ENCODE data around the gene TIGD4. TPM values are rescaled to one million over a fixed set of nuclear protein-coding genes. Genes with fewer than 3 reads are reported as not detected.
"Not testable (repeated sequence)": the region's sequence is repeated elsewhere in the genome, so short reads cannot be mapped to it uniquely, and the experiment has no call there.

The TIGD4 gene
- total RNA-seq, 2 donors from 2014 or later = 2.1 to 2.9 TPM

DNA sequence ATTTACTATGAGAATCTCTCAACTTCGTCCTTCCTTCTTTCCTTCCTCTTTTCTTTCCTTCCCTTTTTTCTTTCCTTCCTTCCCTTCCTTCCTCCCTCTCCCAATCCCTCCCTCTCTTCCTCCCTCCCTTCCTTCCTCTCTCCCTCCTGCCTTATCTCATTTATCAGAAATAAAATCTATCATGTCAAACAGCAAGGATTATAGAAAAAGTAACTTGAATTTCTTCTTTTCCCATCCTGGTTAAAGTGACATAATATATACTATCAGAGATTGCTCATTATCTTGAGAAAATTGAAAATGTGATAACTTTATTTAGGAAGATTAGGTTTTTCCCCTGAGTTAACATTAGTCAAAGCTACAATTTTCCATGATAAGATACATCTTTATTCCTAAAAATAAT is 5.6 kb downstream of the TIGD4 start:
- Histone ChIP-seq H3K4me3 (ENCODE audit: low read length) (no peak overlapping the region), H3K27ac (ENCODE audit: low read depth, low read length) (no peak overlapping the region), H3K9me3 (ENCODE audit: control insufficient read depth, low read length) (no peaks in the 10 kb centered on the region), H3K36me3 (ENCODE audit: control insufficient read depth, insufficient read depth, low read length) (no peaks in the 10 kb centered on the region), H3K4me1 (ENCODE audit: control insufficient read depth, insufficient read depth, low read length) (peaks cover 6% of the 10 kb centered on the region), H3K9ac (ENCODE audit: extremely low read depth, low read length, poor library complexity, severe bottlenecking) (no peak overlapping the region), H3K27me3 (ENCODE audit: control insufficient read depth, insufficient read depth, low read length, poor library complexity, severe bottlenecking) (no peaks in the 10 kb centered on the region)
- TF ChIP-seq, protein P1, sequence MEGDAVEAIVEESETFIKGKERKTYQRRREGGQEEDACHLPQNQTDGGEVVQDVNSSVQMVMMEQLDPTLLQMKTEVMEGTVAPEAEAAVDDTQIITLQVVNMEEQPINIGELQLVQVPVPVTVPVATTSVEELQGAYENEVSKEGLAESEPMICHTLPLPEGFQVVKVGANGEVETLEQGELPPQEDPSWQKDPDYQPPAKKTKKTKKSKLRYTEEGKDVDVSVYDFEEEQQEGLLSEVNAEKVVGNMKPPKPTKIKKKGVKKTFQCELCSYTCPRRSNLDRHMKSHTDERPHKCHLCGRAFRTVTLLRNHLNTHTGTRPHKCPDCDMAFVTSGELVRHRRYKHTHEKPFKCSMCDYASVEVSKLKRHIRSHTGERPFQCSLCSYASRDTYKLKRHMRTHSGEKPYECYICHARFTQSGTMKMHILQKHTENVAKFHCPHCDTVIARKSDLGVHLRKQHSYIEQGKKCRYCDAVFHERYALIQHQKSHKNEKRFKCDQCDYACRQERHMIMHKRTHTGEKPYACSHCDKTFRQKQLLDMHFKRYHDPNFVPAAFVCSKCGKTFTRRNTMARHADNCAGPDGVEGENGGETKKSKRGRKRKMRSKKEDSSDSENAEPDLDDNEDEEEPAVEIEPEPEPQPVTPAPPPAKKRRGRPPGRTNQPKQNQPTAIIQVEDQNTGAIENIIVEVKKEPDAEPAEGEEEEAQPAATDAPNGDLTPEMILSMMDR (conservative IDR thresholded peaks at IDR 0.05) = no peak
- Mint-ChIP-seq H3K27me3 (ENCODE audit: insufficient read depth) (no peaks in the 10 kb centered on the region), H3K36me3 (ENCODE audit: low read depth) (peaks cover 3% of the 10 kb centered on the region), H3K27ac (no peak overlapping the region), H3K9me3 (no peaks in the 10 kb centered on the region), H3K4me3 (no peak overlapping the region), H3K4me1 (peaks cover 24% of the 10 kb centered on the region)
- no peak for DNase-seq
- 93 to 100% methylated on average over 1 of the region's 1 CpG for WGBS, 2 experiments (ENCODE audit: insufficient coverage in 1 of 2, insufficient read length in 1 of 2)

DNA sequence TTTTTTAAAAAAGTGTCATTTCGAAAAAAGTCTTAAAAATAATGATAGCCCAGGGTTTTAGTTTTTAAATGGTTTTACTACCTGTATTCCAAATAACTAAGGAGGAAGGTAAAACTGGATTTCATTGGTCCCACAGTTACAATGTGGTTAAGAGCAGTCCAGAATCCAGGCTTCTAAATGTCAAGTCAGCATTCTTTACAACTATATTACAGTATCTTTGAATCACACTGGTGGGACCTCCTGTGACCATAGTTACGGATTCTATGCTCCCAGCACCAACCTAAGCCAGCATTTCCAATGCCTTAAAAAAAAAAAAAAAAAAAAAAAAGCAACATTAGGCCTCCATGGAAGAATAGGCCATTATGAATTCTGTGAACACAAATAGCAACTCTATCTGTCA is 6.2 kb downstream of the TIGD4 start:
- Mint-ChIP-seq H3K27ac (no peak overlapping the region), H3K4me1 (peaks cover 18% of the 10 kb centered on the region), H3K9me3 (no peaks in the 10 kb centered on the region), H3K4me3 (no peak overlapping the region), H3K27me3 (ENCODE audit: insufficient read depth) (no peaks in the 10 kb centered on the region), H3K36me3 (ENCODE audit: low read depth) (peaks cover 3% of the 10 kb centered on the region)
- TF ChIP-seq, protein P1 (conservative IDR thresholded peaks at IDR 0.05) = no peak
- DNase-seq = no peak
- Histone ChIP-seq H3K4me3 (ENCODE audit: low read length) (no peak overlapping the region), H3K4me1 (ENCODE audit: control insufficient read depth, insufficient read depth, low read length) (peaks cover 6% of the 10 kb centered on the region), H3K9me3 (ENCODE audit: control insufficient read depth, low read length) (no peaks in the 10 kb centered on the region), H3K9ac (ENCODE audit: extremely low read depth, low read length, poor library complexity, severe bottlenecking) (no peak overlapping the region), H3K36me3 (ENCODE audit: control insufficient read depth, insufficient read depth, low read length) (no peaks in the 10 kb centered on the region), H3K27ac (ENCODE audit: low read depth, low read length) (no peak overlapping the region), H3K27me3 (ENCODE audit: control insufficient read depth, insufficient read depth, low read length, poor library complexity, severe bottlenecking) (no peaks in the 10 kb centered on the region)
- WGBS, 2 experiments (ENCODE audit: insufficient coverage in 1 of 2, insufficient read length in 1 of 2) = 89 to 100% methylated on average over 1 to 2 of the region's 2 CpGs

DNA sequence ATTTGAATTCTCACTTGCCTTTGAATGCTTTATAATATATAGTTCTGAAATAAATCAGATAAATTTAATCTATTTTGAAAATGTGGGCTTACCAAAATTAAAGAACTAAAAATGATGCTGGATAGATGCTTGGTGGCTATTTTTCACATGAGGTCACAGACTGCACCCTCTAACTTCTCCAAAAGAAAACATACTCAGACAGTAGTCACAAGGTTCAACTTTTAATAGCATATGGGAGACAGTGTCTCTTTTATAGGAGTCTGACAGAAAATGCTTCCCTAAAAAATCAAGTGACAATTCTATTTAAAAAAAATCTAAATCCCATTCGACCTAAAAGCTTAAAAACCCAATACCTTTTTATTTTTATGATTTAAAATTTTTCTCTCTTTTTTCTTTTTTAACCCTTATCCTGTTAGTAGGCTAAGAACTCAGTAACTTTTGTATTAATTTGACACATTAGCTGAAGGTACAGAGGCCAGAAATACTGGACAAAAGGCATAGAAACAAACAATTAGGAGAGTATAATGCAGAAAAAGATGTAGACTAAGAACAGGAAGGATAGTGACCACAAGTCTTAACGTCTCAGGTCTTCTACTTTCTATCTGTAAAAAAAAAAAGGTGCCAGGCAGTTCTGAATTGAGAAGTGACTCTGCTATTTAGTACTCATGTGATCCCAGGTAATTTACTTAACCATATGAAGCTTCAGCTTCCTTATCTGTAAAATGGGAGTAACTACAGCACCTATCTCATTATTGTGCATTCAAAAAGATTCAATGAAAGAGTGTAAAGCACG is 7.6 kb downstream of the TIGD4 start:
- peaks cover 3% of the 10 kb centered on the region for H3K36me3 Mint-ChIP-seq (ENCODE audit: low read depth)
- H3K9ac ChIP-seq (ENCODE audit: extremely low read depth, low read length, poor library complexity, severe bottlenecking) = no peak overlapping the region
- H3K4me3 Mint-ChIP-seq = no peak overlapping the region
- no peaks in the 10 kb centered on the region for H3K9me3 Mint-ChIP-seq
- no peak overlapping the region for H3K27ac ChIP-seq (ENCODE audit: low read depth, low read length)
- H3K4me1 Mint-ChIP-seq = peaks cover 10% of the 10 kb centered on the region
- H3K27ac Mint-ChIP-seq = no peak overlapping the region
- TF ChIP-seq, protein P1 (conservative IDR thresholded peaks at IDR 0.05) = no peak
- H3K27me3 ChIP-seq (ENCODE audit: control insufficient read depth, insufficient read depth, low read length, poor library complexity, severe bottlenecking) = no peaks in the 10 kb centered on the region
- H3K4me3 ChIP-seq (ENCODE audit: low read length) = no peak overlapping the region
- WGBS, 2 experiments (ENCODE audit: insufficient coverage in 1 of 2, insufficient read length in 1 of 2) = 87 to 100% methylated on average over 1 to 3 of the region's 3 CpGs
- no peaks in the 10 kb centered on the region for H3K36me3 ChIP-seq (ENCODE audit: control insufficient read depth, insufficient read depth, low read length)
- no peak for DNase-seq
- peaks cover 5% of the 10 kb centered on the region for H3K4me1 ChIP-seq (ENCODE audit: control insufficient read depth, insufficient read depth, low read length)
- H3K9me3 ChIP-seq (ENCODE audit: control insufficient read depth, low read length) = no peaks in the 10 kb centered on the region
- H3K27me3 Mint-ChIP-seq (ENCODE audit: insufficient read depth) = no peaks in the 10 kb centered on the region

DNA sequence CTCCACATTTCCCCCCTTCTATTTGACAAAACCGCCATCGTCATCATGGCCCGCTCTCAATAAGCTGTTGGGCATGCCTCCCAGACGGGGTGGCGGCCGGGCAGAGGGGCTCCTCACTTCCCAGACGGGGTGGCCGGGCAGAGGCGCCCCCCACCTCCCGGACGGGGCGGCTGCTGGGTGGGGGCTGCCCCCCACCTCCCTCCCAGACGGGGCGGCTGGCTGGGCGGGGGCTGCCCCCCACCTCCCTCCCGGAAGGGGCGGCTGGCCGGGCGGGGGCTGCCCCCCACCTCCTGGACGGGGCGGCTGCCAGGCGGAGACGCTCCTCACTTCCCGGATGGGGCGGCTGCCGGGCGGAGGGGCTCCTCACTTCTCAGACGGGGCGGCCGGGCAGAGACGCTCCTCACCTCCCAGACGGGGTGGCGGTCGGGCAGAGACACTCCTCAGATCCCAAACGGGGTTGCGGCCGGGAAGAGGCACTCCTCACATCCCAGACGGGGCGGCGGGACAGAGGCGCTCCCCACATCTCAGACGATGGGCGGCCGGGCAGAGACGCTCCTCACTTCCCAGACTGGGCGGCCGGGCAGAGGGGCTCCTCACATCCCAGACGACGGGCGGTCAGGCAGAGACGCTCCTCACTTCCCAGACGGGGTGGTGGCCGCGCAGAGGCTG is 14.3 kb downstream of the TIGD4 start:
- H3K4me3 Mint-ChIP-seq; H3K27me3 Mint-ChIP-seq (ENCODE audit: insufficient read depth); H3K9ac ChIP-seq (ENCODE audit: extremely low read depth, low read length, poor library complexity, severe bottlenecking); DNase-seq; H3K9me3 ChIP-seq (ENCODE audit: control insufficient read depth, low read length); H3K27me3 ChIP-seq (ENCODE audit: control insufficient read depth, insufficient read depth, low read length, poor library complexity, severe bottlenecking); H3K27ac Mint-ChIP-seq; H3K4me1 ChIP-seq (ENCODE audit: control insufficient read depth, insufficient read depth, low read length); H3K27ac ChIP-seq (ENCODE audit: low read depth, low read length); H3K36me3 ChIP-seq (ENCODE audit: control insufficient read depth, insufficient read depth, low read length); H3K4me3 ChIP-seq (ENCODE audit: low read length); H3K36me3 Mint-ChIP-seq (ENCODE audit: low read depth); H3K4me1 Mint-ChIP-seq: not testable (repeated sequence)
- peaks cover 13% of the 10 kb centered on the region for H3K9me3 Mint-ChIP-seq
- WGBS, 2 experiments (ENCODE audit: insufficient coverage in 1 of 2, insufficient read length in 1 of 2) = 94 to 100% methylated on average over 7 to 52 of the region's 54 CpGs

Measured in endodermal cell (in vitro differentiated cells).